Endometrial microvascular endothelial cells (primary cell): ENCODE data around the gene PDHA1. TPM values are rescaled to one million over a fixed set of nuclear protein-coding genes. Genes with fewer than 3 reads are reported as not detected.

Experiments used
- in situ Hi-C: cut with HindIII; loops from 2 replicates; pipeline ENCODE4 v1.10.0; 2017; ENCODE audit warnings: low sequenced_read_pairs, low pct_unique_long_range_greater_than_20kb; ENCODE audit errors: inconsistent ontology term
- total RNA-seq: library from RNA; depleted of rRNA; stranded (reverse); fragments of >200 nt; gene quantifications from one replicate; pipeline ENCODE4 v1.2.3, GENCODE V29; 2015; ENCODE audit errors: inconsistent ontology term

PDHA1 gene
- total RNA-seq, 1 donor from 2014 or later = 78.1 TPM

DNA sequence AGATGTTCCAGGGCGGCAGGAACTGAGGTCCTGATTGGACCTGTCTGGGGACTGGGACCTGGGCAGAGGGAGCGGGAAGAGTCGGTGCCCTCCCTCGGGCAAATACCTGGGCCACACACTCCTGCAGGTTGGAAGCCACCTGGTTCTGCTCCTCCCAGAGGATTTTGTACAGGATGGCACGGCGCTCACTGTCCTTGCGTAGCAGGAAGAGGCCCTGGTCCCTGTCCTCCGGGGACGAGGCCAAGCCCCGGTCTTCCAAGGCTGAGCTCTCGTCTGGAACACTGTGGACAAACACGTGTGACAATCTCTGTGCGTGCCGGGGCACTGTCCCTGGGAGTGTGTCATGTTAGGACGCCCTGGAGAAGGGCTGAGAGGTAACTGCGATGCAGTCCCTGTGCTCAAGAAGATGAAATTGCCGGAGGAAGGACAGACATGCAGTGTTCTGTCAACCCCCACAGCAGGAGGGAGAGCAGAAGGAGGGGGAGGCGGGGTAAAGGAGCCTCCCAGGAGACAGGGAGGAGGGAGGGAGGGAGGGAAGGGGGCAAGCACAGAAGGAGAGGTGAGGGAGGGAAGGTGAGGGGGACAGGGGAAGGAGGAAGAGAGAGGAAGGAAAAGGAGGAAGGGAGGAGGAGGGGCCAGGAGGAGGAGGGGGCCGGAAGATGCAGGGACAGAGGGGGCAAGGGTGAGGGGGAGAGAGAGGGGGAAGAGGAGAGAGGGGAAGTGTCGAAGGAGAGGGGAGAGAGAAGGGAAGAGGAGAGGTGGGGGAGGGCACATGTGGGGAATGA, 29.0 kb downstream of the PDHA1 start:
- in situ Hi-C loops = no loop called here

DNA sequence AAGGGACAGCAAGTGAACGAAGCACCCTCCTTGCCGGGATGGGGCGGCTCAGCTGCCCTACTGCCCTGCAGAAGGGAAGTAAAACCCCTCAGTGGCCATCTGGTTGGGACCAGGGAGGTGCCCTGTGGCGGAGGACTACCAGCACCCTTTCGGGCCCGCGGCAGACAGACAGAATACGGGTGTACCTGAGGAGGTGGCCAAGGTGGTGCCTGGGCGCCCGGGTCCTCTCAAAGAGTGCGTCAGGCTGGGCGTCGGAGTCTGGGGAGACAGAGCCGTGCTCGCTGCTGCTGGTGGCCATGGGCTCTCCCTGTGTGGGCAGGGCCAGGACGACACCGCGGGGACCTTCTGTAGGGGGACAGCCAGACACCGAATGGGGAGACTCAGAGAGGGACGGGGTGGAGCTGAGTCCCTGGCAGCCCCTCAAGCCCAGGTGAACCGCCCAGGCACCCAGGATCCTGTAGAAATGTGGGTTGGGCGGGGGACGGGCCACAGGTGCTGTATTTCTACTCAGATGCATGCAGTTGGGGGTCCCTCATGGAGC, 29.7 kb downstream of the PDHA1 start:
- in situ Hi-C loops = no loop called here

DNA sequence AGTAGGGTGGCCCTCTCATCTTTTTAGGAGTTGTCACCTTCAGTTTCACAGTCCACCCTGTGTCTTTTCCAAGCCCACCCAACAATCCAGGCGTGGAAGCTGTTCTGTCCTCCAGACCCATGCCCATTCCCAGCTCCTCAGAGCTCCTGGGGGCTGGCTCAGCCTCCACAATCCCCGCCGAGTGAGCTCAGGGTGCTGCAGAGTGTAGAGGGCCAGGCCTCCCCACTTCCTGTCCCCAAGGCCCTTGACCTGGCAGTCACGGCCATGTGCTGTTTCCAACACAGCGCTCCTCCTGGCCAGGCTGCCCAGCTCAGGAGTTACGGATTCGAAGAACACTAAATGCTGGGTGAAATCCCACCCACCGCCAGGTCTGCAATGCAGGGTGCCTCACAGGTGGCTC, 31.8 kb downstream of the PDHA1 start:
- in situ Hi-C loops = no loop called here

DNA sequence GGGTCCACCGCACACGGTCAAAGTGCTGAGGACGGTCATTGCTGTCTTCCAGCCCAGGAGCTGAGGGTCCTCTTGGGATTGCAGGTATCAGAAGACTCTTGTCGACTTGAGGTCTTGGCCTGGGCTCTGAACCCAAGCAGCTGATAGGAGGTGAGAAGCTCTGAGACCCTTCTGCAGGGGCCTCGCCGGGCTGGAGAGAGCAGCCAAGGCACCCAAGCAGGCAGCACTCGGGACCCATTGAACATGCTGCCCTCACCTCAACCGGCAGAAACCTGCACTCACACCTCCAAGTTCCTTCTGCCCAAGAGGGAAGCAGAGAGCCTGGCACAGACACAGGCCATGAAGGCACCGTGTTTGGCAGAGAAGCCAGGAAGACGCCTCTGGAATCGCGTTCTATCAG, 34.1 kb downstream of the PDHA1 start:
- in situ Hi-C loops = no loop called here

DNA sequence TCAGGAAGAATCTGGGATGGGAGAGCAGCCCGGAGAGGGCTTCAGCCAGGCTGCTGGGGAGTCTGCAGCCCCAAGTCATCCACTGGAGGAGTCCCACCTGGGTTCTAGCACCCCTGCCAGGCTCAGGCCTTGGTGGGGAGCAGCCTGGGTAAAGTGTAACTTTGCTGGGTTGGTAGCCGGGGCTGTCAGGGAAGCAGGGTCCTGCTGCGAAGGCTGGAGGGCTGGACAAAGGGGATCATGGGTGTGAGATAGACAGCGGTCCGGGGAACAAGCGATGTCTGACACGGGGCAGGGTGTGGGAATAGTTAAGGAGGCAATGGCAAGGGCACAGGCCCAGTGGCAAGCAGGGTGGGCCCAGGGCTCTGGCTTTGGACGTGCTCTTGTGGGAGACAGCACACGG, 37.6 kb downstream of the PDHA1 start:
- in situ Hi-C loops = no loop called here

DNA sequence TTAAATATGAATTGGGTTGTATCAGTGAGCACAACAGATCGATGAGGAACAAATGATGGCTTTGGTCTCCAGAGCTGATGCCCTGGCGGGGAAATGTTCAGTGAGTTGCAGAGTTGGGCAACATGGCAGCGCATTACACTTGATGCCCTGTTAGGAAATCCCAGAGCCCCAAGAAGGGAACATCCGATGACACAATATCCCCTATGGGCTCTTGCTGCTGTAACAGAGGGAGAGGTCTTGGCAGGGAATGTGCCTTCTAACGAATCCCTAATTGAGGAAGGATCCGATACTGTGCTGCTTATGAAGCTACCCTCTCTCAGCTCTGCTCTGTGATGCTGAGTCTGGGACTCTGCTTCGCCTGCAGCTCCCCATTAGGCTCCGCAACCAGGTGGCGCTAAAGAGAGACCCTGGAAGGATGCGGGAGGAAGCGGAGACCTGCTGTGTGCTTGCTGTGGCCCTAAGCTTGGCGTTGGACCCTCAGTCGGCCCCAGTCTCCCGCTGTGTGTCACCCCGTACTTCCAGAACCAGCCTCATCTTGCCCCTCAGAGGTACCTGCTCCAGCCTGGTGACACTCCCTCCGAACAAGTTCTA, 38.9 kb downstream of the PDHA1 start:
- in situ Hi-C loops = no loop called here

DNA sequence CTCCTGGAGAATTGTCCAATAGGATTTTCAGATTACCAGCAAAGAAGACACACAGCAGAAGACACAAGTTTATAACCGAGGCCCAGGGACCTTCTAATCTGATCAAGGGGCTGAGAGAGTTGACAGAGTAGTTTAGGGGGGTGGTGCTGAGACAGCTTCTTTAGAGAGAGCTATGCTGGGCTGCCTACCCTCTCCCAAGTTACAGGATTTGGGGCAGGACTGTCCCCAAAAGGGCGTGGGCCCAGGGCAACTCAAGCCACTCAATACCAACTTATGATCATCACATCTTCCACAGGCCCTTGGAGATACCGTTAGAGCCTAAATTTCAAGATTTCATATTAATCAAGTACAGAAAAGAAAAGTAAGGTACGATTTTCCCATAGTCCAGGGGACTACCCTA, 43.0 kb downstream of the PDHA1 start:
- in situ Hi-C loops = no loop called here

DNA sequence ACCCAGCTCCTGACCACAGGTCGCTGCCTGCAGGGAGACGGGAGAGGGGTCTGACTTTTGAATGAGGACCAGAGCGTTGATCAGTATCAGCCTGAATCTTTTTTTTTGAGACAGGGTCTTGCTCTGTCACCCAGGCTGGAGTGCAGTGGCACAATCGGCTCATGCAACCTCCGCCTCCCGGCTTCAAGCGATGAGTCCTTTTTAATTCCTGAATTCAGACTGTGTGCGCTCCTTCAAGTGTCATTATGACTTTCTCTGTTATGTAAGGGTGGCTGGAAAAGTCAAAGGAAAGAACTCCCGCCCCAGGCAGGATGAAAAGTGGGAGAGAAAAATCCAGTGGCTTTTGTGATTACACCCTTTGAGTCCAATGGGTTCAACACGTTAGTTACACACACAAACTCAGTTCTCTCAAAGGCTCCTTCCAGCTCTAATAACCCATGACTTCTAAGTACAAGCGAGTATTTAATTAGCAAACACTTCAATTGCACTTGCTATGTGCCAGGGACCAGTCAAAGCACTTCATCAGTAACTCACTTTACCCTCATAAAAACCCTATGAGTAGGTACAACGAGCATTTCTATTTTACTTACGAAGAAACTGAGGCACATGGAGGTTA, 44.4 kb downstream of the PDHA1 start:
- in situ Hi-C loops = no loop called here

DNA sequence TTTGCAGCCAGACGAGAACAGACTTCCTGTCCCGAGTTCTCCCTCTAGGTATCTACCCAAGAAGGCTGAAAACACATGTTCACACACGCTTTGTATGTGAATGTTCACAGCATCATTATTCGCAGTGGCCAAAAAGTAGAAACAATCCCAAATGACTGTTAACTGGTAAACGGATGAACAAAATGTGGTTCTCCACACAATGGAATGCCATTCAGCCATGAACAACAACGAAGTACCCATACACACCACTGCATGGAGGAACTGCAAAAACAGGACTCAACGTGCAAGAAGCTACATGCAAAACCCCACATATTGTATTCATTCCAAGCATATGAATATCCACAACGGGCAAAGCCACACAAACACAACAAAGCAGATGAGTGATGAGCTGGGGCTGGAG, 45.0 kb downstream of the PDHA1 start:
- in situ Hi-C loops = no loop called here

DNA sequence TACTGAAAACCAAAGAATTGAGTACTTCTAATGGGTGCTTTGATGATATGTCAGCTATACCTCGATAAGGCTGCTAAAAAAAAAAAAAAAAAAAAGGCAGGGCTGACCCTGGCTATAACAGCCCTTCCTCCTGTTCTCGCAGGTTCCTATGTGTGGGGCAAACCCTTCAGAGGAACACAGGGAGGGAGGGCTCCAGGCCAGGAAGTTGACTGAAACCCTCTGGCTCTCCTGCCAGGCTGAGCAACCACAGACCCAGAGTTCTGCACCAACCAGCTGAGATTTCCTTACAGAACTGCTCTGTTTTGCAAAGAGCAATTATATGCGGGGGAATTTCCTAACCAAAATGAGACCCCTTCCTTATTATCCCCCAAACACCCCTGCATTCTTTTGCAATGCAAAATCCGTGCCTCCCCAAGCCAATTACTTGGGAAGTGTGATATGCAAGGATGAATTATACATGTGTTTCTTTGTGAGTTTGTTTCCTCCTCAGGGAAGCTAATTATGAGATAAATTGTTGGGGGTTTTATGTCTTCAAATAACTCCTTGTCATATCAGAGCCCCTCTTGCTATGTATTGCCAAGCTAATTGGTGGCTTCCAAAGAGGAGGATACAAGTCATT, 45.6 kb downstream of the PDHA1 start:
- in situ Hi-C loops = no loop called here

DNA sequence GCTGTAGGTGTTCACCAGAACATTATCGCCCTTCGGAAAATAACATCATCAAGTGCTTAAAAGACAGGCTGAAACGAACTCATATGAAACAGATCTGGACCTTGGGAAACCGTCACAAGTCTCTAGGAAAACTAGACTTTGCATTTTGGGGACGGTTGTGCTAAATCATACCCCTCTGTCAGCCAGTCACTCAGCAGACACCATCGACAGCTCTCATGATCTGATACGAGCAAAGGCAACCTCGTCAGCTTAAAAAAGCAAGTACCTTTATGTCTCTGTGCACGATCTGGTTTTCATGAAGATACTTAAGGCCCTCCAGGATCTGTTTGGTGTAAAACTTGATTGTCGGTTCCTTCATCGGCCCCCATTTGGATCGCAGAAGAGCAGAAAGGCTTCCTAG, 48.4 kb downstream of the PDHA1 start:
- in situ Hi-C loops = no loop called here

DNA sequence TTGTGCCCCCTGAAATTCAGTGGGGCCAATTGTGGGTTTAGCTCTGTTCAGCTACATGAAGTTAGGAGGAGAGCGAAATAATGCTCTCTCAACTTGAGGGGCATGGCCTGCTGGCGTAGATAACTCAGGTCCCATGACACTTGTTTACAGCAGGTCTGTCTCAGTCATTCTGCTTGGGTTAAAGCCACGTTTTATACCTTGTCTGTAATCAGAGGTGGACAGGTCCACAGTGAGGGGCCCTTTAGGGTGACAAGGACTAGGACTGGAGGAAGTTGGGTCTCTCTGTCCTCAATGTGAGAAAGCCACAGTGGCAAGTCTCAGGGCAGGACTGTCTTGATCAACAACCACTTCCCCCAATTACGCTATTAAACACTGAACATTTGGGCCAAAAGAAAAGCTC, 49.0 kb downstream of the PDHA1 start:
- in situ Hi-C loops = no loop called here

DNA sequence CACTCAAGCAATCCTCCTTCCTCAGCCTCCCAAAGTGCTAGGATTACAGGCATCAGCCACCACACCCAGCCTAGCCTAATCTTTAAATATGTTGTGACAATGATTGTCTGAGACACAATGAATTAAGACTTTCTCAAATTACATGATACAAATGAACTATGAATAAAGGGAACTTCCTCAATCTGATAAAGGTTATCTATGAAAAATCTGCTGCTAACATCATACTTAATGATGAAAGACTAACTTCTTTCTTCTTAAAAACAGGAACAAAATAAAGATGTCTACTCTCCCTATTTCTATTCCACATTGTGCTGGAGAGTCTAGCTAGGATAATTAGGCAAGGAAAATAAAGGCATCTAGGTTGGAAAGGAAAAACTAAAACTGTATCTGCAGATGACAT, 60.0 kb downstream of the PDHA1 start:
- in situ Hi-C loops = no loop called here

DNA sequence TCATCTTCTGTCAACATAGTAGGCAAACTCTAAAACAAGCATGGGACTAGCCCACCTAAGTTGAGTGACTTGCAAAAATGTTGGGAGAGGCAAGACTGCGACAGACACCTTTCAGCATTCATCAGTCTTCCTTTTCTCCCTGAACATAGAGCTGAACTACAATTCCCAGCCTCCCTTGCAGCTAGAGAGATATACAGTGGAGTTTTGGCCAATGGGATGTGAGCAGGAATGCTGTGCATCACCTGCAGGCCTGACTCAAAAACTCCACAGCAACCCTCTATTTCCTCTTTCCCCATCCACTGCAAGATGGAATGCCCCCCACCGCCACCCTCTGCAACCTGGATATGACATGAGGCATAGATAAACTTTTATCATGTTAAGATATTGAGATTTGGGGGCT, 66.5 kb downstream of the PDHA1 start:
- in situ Hi-C loops = no loop called here

Other genes starting within 250 kb of the PDHA1 start
- gene ADGRG2, start 221.5 kb upstream of the PDHA1 start, total RNA-seq = not detected
- not detected for gene MAP3K15, start 171.6 kb downstream of the PDHA1 start, total RNA-seq